GM12875 (cell line): Measurements from ENCODE around the gene EBF4.
A peak's percentile ranks its signal among the peaks of the same experiment; 100 is the strongest.

Source experiments
- H3K4me3 ChIP-seq: one replicate; pipeline ENCODE4 v1.5.1; 2011; ENCODE audit warnings: low read depth, low read length, control low read depth
- CTCF ChIP-seq: IDR thresholded peaks from 2 replicates; pipeline ENCODE4 v1.5.1; 2011; ENCODE audit warnings: low read depth, mild to moderate bottlenecking, control low read depth, inconsistent platforms, low read length, moderate library complexity, borderline replicate concordance; ENCODE audit not compliant: insufficient read depth

EBF4 gene

GRCh38 chr20:2658414-2659354, 33.9 kb upstream of the EBF4 start:
- no peak overlapping the region for H3K4me3 ChIP-seq
- TF ChIP-seq CTCF, result no peak

GRCh38 chr20:2659547-2659946, 33.0 kb upstream of the EBF4 start:
- TF ChIP-seq CTCF, result no peak
- no peak overlapping the region for H3K4me3 ChIP-seq

GRCh38 chr20:2663364-2663886, 29.2 kb upstream of the EBF4 start:
- no peak for TF ChIP-seq CTCF
- H3K4me3 ChIP-seq, result peak overlapping the region; percentile 67

GRCh38 chr20:2663887-2664719, 28.5 kb upstream of the EBF4 start, which contains the start of gene IDH3B:
IDH3B (minus strand) TSS chr20:2664216; CDS start chr20:2664188, 28 bp downstream.
- H3K4me3 ChIP-seq, result peak within 1 kb of the TSS; percentile 67
- no peak for TF ChIP-seq CTCF

- H3K4me3 ChIP-seq, result no peak overlapping the region
- peak; percentile 33; the same call in 1 of the 2 replicates for TF ChIP-seq CTCF
These were observed 20.6 kb upstream of the EBF4 start for GRCh38 chr20:2671977-2672376.

GRCh38 chr20:2672446-2672845, 20.1 kb upstream of the EBF4 start:
- TF ChIP-seq CTCF, result no peak
- no peak overlapping the region for H3K4me3 ChIP-seq
